Erythroblast (primary cell): ENCODE measurements around the gene COL7A1.

Experiments
- GATA1 ChIP-seq: IDR thresholded peaks from 2 replicates; pipeline ENCODE4 v1.6.1; 2011; ENCODE audit warnings: low read depth, mild to moderate bottlenecking, control low read depth, low read length, moderate library complexity
- POLR2A ChIP-seq: IDR thresholded peaks from 2 replicates; pipeline ENCODE4 v1.6.1; 2011; ENCODE audit warnings: mild to moderate bottlenecking, low read length

GRCh38 chr3:48625600-48625999 lies 30.5 kb upstream of the COL7A1 start:
- TF ChIP-seq POLR2A (no peak), GATA1 (no peak)
